Measurements from ENCODE around the gene SGTA. TPM values are rescaled to one million over a fixed set of nuclear protein-coding genes. Genes with fewer than 3 reads are reported as not detected.

Gene SGTA
- total and polyA plus RNA-seq, 2 of the 13 experiments (the other 11 are each of a cell fraction or from before 2014, with no cell fraction given): 43.9 to 47.4 TPM

DNA sequence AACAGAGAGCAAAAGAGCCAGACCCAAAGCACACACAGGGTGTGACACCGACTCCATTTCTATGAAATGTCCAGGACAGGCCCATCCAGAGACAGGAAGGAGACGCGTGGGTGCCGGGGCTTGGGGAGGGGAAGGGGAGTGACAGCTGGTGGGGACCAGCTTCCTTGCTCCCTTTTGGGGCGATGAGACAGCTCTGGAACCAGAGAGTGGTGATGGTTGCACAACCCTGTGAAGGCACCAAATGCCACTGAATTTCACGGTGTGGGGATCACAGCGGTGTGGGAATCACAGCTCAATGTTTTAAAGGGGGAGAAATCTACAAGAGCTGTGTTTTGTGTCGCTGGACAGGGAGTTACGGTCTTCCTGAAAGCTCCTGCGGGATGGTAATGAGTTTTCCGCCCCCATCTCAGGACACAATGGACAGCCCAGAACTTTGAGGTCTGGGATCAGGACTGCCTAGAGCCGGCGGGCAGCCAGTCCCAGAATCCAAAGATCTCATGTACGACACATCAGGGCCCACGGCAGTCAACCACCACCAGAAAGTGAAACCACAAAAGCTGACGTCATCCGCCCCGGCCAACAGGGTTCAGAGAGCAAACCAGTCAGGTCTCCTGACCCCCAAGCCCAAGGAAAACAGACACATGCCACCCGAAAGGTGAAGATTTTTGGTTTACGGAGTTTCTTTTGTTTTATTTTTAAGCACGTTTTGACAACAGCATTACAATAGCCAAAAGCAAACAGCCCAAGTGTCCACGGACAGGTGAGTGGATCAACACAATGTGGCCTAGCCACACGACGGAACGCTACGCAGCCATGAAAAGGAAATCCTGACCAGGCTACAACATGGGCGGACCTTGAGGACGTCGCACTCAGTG lies 7.3 kb downstream of the SGTA start (continued):
- TF ChIP-seq, protein P1, sequence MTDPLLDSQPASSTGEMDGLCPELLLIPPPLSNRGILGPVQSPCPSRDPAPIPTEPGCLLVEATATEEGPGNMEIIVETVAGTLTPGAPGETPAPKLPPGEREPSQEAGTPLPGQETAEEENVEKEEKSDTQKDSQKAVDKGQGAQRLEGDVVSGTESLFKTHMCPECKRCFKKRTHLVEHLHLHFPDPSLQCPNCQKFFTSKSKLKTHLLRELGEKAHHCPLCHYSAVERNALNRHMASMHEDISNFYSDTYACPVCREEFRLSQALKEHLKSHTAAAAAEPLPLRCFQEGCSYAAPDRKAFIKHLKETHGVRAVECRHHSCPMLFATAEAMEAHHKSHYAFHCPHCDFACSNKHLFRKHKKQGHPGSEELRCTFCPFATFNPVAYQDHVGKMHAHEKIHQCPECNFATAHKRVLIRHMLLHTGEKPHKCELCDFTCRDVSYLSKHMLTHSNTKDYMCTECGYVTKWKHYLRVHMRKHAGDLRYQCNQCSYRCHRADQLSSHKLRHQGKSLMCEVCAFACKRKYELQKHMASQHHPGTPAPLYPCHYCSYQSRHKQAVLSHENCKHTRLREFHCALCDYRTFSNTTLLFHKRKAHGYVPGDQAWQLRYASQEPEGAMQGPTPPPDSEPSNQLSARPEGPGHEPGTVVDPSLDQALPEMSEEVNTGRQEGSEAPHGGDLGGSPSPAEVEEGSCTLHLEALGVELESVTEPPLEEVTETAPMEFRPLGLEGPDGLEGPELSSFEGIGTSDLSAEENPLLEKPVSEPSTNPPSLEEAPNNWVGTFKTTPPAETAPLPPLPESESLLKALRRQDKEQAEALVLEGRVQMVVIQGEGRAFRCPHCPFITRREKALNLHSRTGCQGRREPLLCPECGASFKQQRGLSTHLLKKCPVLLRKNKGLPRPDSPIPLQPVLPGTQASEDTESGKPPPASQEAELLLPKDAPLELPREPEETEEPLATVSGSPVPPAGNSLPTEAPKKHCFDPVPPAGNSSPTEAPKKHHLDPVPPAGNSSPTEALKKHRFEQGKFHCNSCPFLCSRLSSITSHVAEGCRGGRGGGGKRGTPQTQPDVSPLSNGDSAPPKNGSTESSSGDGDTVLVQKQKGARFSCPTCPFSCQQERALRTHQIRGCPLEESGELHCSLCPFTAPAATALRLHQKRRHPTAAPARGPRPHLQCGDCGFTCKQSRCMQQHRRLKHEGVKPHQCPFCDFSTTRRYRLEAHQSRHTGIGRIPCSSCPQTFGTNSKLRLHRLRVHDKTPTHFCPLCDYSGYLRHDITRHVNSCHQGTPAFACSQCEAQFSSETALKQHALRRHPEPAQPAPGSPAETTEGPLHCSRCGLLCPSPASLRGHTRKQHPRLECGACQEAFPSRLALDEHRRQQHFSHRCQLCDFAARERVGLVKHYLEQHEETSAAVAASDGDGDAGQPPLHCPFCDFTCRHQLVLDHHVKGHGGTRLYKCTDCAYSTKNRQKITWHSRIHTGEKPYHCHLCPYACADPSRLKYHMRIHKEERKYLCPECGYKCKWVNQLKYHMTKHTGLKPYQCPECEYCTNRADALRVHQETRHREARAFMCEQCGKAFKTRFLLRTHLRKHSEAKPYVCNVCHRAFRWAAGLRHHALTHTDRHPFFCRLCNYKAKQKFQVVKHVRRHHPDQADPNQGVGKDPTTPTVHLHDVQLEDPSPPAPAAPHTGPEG (CRISPR knock-in tag; IDR thresholded peaks at IDR 0.05): no peak
- TF ChIP-seq FLYWCH1 (CRISPR knock-in tag; IDR thresholded peaks at IDR 0.05) (no peak), ZNF577 (CRISPR knock-in tag; IDR thresholded peaks at IDR 0.05; ENCODE audit: borderline replicate concordance, low read depth) (no peak), NRL (CRISPR knock-in tag; IDR thresholded peaks at IDR 0.05; ENCODE audit: borderline replicate concordance) (no peak), THAP11 (CRISPR knock-in tag; IDR thresholded peaks at IDR 0.05) (peak; percentile 56), ZMYM4 (CRISPR knock-in tag; IDR thresholded peaks at IDR 0.05) (no peak), MIXL1 (CRISPR knock-in tag; IDR thresholded peaks at IDR 0.05) (no peak)
- TF ChIP-seq, protein P2, sequence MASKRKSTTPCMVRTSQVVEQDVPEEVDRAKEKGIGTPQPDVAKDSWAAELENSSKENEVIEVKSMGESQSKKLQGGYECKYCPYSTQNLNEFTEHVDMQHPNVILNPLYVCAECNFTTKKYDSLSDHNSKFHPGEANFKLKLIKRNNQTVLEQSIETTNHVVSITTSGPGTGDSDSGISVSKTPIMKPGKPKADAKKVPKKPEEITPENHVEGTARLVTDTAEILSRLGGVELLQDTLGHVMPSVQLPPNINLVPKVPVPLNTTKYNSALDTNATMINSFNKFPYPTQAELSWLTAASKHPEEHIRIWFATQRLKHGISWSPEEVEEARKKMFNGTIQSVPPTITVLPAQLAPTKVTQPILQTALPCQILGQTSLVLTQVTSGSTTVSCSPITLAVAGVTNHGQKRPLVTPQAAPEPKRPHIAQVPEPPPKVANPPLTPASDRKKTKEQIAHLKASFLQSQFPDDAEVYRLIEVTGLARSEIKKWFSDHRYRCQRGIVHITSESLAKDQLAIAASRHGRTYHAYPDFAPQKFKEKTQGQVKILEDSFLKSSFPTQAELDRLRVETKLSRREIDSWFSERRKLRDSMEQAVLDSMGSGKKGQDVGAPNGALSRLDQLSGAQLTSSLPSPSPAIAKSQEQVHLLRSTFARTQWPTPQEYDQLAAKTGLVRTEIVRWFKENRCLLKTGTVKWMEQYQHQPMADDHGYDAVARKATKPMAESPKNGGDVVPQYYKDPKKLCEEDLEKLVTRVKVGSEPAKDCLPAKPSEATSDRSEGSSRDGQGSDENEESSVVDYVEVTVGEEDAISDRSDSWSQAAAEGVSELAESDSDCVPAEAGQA (IDR thresholded peaks at IDR 0.05; ENCODE audit: low read depth): peak; percentile 31; the same call in 1 of the 2 replicates
- TF ChIP-seq, protein P2 (CRISPR knock-in tag; IDR thresholded peaks at IDR 0.05; ENCODE audit: borderline replicate concordance): no peak
- TF ChIP-seq, protein P3, sequence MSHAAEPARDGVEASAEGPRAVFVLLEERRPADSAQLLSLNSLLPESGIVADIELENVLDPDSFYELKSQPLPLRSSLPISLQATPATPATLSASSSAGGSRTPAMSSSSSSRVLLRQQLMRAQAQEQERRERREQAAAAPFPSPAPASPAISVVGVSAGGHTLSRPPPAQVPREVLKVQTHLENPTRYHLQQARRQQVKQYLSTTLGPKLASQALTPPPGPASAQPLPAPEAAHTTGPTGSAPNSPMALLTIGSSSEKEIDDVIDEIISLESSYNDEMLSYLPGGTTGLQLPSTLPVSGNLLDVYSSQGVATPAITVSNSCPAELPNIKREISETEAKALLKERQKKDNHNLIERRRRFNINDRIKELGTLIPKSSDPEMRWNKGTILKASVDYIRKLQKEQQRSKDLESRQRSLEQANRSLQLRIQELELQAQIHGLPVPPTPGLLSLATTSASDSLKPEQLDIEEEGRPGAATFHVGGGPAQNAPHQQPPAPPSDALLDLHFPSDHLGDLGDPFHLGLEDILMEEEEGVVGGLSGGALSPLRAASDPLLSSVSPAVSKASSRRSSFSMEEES (CRISPR knock-in tag; IDR thresholded peaks at IDR 0.05): no peak

Measured in HepG2 (cell line).